C4-2B (cell line): Measurements from ENCODE around the gene PHLDB2.

Experiments used
- ZFX ChIP-seq: fragments of 450-650 bp; IDR thresholded peaks from 2 replicates; pipeline ENCODE4 v1.6.1; 2017
- TF ChIP-seq, protein P1 (sequence below): fragments of 450-650 bp; conservative IDR thresholded peaks from 2 replicates; pipeline ENCODE4 v1.5.1; 2017; ENCODE audit warnings: mild to moderate bottlenecking

DNA sequence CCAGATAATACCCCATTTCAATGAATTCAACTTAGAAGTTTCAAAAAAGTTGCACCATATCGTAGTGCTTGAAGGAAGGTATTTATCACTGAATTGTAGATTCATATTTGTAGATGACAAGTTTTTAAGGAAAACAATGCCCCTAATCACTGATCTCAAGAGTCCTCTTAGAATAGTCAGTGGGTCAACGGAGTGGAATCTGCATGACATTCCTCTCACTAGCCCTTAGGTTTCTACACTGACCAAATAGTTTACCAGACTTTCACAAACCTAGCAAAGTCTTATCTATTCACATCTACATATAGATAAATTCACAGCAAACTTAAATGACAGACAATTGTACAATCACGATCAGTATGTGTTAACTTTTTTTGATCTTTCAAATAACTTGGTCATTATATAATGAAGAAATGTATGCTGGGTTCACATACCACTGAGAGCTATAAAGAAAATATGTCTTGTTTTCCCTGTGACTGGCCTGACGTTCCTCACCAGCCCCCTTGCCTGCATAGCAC is 35.7 kb upstream of the PHLDB2 start:
- TF ChIP-seq, protein P1, sequence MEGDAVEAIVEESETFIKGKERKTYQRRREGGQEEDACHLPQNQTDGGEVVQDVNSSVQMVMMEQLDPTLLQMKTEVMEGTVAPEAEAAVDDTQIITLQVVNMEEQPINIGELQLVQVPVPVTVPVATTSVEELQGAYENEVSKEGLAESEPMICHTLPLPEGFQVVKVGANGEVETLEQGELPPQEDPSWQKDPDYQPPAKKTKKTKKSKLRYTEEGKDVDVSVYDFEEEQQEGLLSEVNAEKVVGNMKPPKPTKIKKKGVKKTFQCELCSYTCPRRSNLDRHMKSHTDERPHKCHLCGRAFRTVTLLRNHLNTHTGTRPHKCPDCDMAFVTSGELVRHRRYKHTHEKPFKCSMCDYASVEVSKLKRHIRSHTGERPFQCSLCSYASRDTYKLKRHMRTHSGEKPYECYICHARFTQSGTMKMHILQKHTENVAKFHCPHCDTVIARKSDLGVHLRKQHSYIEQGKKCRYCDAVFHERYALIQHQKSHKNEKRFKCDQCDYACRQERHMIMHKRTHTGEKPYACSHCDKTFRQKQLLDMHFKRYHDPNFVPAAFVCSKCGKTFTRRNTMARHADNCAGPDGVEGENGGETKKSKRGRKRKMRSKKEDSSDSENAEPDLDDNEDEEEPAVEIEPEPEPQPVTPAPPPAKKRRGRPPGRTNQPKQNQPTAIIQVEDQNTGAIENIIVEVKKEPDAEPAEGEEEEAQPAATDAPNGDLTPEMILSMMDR: no peak
- no peak for TF ChIP-seq ZFX
